IMR-90 (cell line): ENCODE results near the gene UBE2O. TPM values are rescaled to one million over a fixed set of nuclear protein-coding genes. Genes with fewer than 3 reads are reported as not detected.

ENCODE experiments used
- ATAC-seq: fragments of 200-7000 bp; cut with Tn5 transposase; 2 replicates; pipeline ENCODE4 v1.9.1; 2020; ENCODE audit warnings: low read depth, mild to moderate bottlenecking, moderate library complexity
- BruUV-seq: library from RNA; stranded (reverse); fragments of 400-500 nt; replicated peaks from 2 replicates; lab custom pipeline; 2021; lab: Mats Ljungman, UMichigan
- CTCF ChIA-PET: fragments of 300-600 bp; formaldehyde crosslinking; extraction: SDS; loops from one replicate; lab custom pipeline; 2021; ENCODE audit warnings: antibody characterized with exemption; lab: Yijun Ruan, JAX
- POLR2A ChIA-PET: fragments of 300-600 bp; sonication (Branson Sonifier 250); formaldehyde crosslinking; loops from one replicate; lab custom pipeline; 2022; ENCODE audit warnings: antibody characterized with exemption; ENCODE audit not compliant: unreplicated experiment; lab: Charles Lee
- DNase-seq: peaks from one replicate; pipeline ENCODE4 v3.0.0; 2013
- H2AFZ ChIP-seq: replicated peaks from 2 replicates; pipeline ENCODE3; 2013; ENCODE audit warnings: low read length, mild to moderate bottlenecking; ENCODE audit not compliant: poor library complexity
- H2AK5ac ChIP-seq: 2 replicates; pipeline ENCODE4 v1.6.1; 2013; ENCODE audit warnings: low read depth, low read length, inconsistent platforms
- H2AK9ac ChIP-seq: replicated peaks from 2 replicates; pipeline ENCODE3; 2013; ENCODE audit warnings: mild to moderate bottlenecking, low read depth, low read length, moderate library complexity; ENCODE audit not compliant: poor library complexity
- H2BK120ac ChIP-seq: 2 replicates; pipeline ENCODE4 v1.6.1; 2013; ENCODE audit warnings: low read depth, low read length, inconsistent platforms
- H2BK15ac ChIP-seq: 3 replicates; pipeline ENCODE4 v1.6.1; 2013; ENCODE audit warnings: low read depth, low read length, inconsistent platforms
- H2BK20ac ChIP-seq: 2 replicates; pipeline ENCODE4 v1.6.1; 2013; ENCODE audit warnings: low read depth, mild to moderate bottlenecking, inconsistent platforms, low read length, moderate library complexity
- H2BK5ac ChIP-seq: 2 replicates; pipeline ENCODE4 v1.6.1; 2013; ENCODE audit warnings: mild to moderate bottlenecking, low read depth, low read length, inconsistent platforms; ENCODE audit not compliant: poor library complexity, severe bottlenecking
- H3K14ac ChIP-seq: replicated peaks from 2 replicates; pipeline ENCODE4 v1.6.1; 2013; ENCODE audit warnings: low read depth, low read length, inconsistent platforms
- H3K18ac ChIP-seq: 2 replicates; pipeline ENCODE4 v1.6.1; 2013; ENCODE audit warnings: low read depth, low read length, control low read depth
- H3K23ac ChIP-seq: 2 replicates; pipeline ENCODE4 v1.6.1; 2013; ENCODE audit warnings: low read depth, low read length, inconsistent platforms
- H3K27ac ChIP-seq: 2 replicates; pipeline ENCODE4 v1.5.1; 2013; ENCODE audit warnings: mild to moderate bottlenecking, control low read depth, low read length; ENCODE audit not compliant: insufficient read depth
- H3K27me3 ChIP-seq: 2 replicates; pipeline ENCODE4 v1.6.1; 2013; ENCODE audit warnings: low read length; ENCODE audit not compliant: control insufficient read depth, insufficient read depth
- H3K36me3 ChIP-seq: 2 replicates; pipeline ENCODE4 v1.6.1; 2013; ENCODE audit warnings: low read length, mixed read lengths; ENCODE audit not compliant: control insufficient read depth, insufficient read depth
- H3K4ac ChIP-seq: 2 replicates; pipeline ENCODE4 v1.6.1; 2013; ENCODE audit warnings: low read depth, low read length, inconsistent platforms
- H3K4me1 ChIP-seq: 2 replicates; pipeline ENCODE4 v1.6.1; 2013; ENCODE audit warnings: low read length, mixed read lengths; ENCODE audit not compliant: control insufficient read depth, insufficient read depth
- H3K4me2 ChIP-seq: 2 replicates; pipeline ENCODE4 v1.6.1; 2013; ENCODE audit warnings: low read depth, mild to moderate bottlenecking, control low read depth, low read length, moderate library complexity
- H3K4me3 ChIP-seq: 2 replicates; pipeline ENCODE4 v1.5.1; 2013; ENCODE audit warnings: low read depth, mild to moderate bottlenecking, control low read depth, low read length, moderate library complexity; ENCODE audit not compliant: insufficient read depth
- H3K56ac ChIP-seq: 2 replicates; pipeline ENCODE4 v1.6.1; 2013; ENCODE audit warnings: low read length, inconsistent platforms; ENCODE audit not compliant: insufficient read depth; ENCODE audit errors: extremely low read depth
- H3K79me1 ChIP-seq, 2 experiments: 2 replicates each; pipeline ENCODE4 v1.6.1; 2013; ENCODE audit warnings: low read length in 2 of 2, inconsistent platforms in 1 of 2, low read depth in 1 of 2
- H3K9ac ChIP-seq: 2 replicates; pipeline ENCODE4 v1.6.1; 2013; ENCODE audit warnings: low read depth, low read length, control low read depth
- H3K9me1 ChIP-seq: 2 replicates; pipeline ENCODE4 v1.6.1; 2013; ENCODE audit warnings: low read length, inconsistent platforms; ENCODE audit not compliant: insufficient read depth
- H3K9me3 ChIP-seq: 2 replicates; pipeline ENCODE4 v1.6.1; 2013; ENCODE audit warnings: low read length; ENCODE audit not compliant: control insufficient read depth, insufficient read depth
- H4K20me1 ChIP-seq: 2 replicates; pipeline ENCODE4 v1.6.1; 2013; ENCODE audit warnings: low read length, inconsistent platforms; ENCODE audit not compliant: insufficient read depth
- H4K5ac ChIP-seq: 2 replicates; pipeline ENCODE4 v1.6.1; 2013; ENCODE audit warnings: mild to moderate bottlenecking, low read depth, low read length, control low read depth
- H4K8ac ChIP-seq, 2 experiments: 2 replicates each; pipeline ENCODE4 v1.6.1; 2013; ENCODE audit warnings: low read depth in 2 of 2, low read length in 2 of 2, control low read depth in 1 of 2, inconsistent platforms in 1 of 2
- H4K91ac ChIP-seq: 2 replicates; pipeline ENCODE4 v1.6.1; 2013; ENCODE audit warnings: low read depth, low read length, inconsistent platforms; ENCODE audit not compliant: insufficient read depth
- FOS ChIP-seq: fragments of 150-350 bp; IDR thresholded peaks from 2 replicates; pipeline ENCODE4 v1.6.1; 2016; ENCODE audit warnings: low read depth, low read length
- MAFK ChIP-seq: IDR thresholded peaks from 2 replicates; pipeline ENCODE4 v1.6.1; 2012; ENCODE audit warnings: low read depth, low read length, improper control_type of control experiment
- MAZ ChIP-seq: IDR thresholded peaks from 2 replicates; pipeline ENCODE4 v1.6.1; 2012; ENCODE audit warnings: low read depth, mild to moderate bottlenecking, low read length, improper control_type of control experiment, moderate library complexity, borderline replicate concordance
- WGBS, 2 experiments: methylation state at CpG; one replicate each; pipeline versions ENCODE4 v1.1.5 to v1.1.7; 2013; ENCODE audit warnings: missing lambda C conversion rate in 2 of 2; ENCODE audit not compliant: insufficient read length in 1 of 2; ENCODE audit errors: extremely low coverage in 2 of 2; 5-methylcytosine and 5-hydroxymethylcytosine counted together
- dilution Hi-C: fragments of 300-500 bp; cut with HindIII; formaldehyde crosslinking; loops from one replicate; pipeline ENCODE4 v1.14.3; 2018; ENCODE audit warnings: low sequenced_read_pairs; ENCODE audit not compliant: unreplicated experiment
- in situ Hi-C: fragments of 300-500 bp; cut with MboI; formaldehyde crosslinking; loops from 3 replicates; pipeline ENCODE4 v1.14.3; 2019; ENCODE audit warnings: low sequenced_read_pairs, inconsistent platforms, mixed read lengths
- intact Hi-C: fragments of 100-400 bp; cut with micrococcal nuclease; formaldehyde crosslinking; loops from 2 replicates; pipeline ENCODE4 v1.10.0; 2022
- polyA plus RNA-seq, 3 experiments: library from polyadenylated mRNA; depleted of rRNA; stranded (reverse); fragments of >200 nt; gene quantifications; 2 replicates each; pipeline ENCODE4 v1.2.3, GENCODE V29; 2012; ENCODE audit warnings: low replicate concordance in 1 of 3
- total RNA-seq: library from RNA; depleted of rRNA; stranded (reverse); fragments of >200 nt; gene quantifications from 2 replicates; pipeline ENCODE4 v1.2.3, GENCODE V29; 2012

Gene UBE2O
- total and polyA plus RNA-seq, 2 of the 4 experiments (the other 2 are of a cell fraction), result 17.6 TPM

DNA sequence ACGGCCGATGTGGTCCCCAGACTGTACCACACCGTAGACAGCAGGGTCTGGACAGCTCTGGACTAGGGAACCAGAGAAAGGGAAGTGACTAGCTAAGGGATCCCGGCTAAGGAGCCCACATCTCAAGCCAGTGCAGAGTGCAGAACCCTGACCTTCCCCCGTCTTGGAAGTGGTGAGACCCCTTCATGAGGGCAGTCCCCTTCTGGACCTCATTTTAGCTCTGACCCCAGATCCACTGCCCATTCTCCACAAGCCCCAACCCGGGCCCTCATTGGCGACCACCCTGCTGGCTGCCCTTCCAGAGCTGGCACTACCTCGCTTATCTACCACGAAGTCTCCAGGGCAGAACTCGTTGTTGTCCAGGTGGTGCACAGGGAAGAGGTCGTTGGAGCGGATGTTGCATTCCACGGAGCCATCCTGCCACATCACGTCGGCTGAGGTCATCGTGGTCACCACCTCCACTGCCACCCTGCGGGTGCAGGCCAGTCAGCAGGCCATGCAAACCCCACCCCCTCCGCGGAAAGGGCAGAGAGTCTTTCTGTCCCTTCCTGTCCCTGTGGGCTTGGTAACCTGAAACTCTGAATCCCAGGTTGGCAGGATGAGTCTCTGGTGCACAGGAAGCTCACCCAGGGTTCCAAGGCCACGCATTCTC is 54.3 kb downstream of the UBE2O start:
- peak; percentile 31 for ATAC-seq
- Histone ChIP-seq H2BK15ac (no peak overlapping the region), H2BK20ac (no peak overlapping the region), H4K91ac (no peak overlapping the region), H3K79me1 (peaks cover 0 to 8% of the 10 kb centered on the region in 2 experiments; a peak in 1 of 4 replicates), H3K9me3 (no peaks in the 10 kb centered on the region), H3K56ac (no peak overlapping the region), H3K9ac (no peak overlapping the region), H3K23ac (no peak overlapping the region), H3K18ac (no peak overlapping the region), H4K8ac (no peak overlapping the region), H3K4me2 (no peak overlapping the region), H2AFZ (no peak overlapping the region), H2BK5ac (no peak overlapping the region), H3K4me1 (no peaks in the 10 kb centered on the region), H3K27ac (no peak overlapping the region), H2BK120ac (no peak overlapping the region), H3K4ac (no peak overlapping the region), H3K36me3 (peaks cover 77% of the 10 kb centered on the region), H2AK9ac (no peak overlapping the region), H2AK5ac (no peak overlapping the region), H4K5ac (no peak overlapping the region), H3K9me1 (peaks cover 8% of the 10 kb centered on the region; the same call in 1 of the 2 replicates), H3K14ac (no peak overlapping the region), H3K27me3 (no peaks in the 10 kb centered on the region), H4K20me1 (peaks cover 4% of the 10 kb centered on the region; the same call in 1 of the 2 replicates), H3K4me3 (no peak overlapping the region)
- POLR2A ChIA-PET, result no interaction called here
- whole genome bisulfite sequencing, 2 experiments, result 82% methylated on average over 9 of the region's 20 CpGs; no CpG with 5 or more reads in 1 of the 2 experiments
- intact Hi-C loops (loop anchor here (1.0 kb wide), 1 partner anchor 95 kb away; no protein-coding TSS in a partner anchor), in situ Hi-C loops (loop anchor here (5.0 kb wide), 1 partner anchor 96 kb away; no protein-coding TSS in a partner anchor), dilution Hi-C loops (no loop called here)
- no TSS peak for BruUV-seq
- CTCF ChIA-PET, result interaction anchor here (0.5 to 1.6 kb wide), 13 partner anchors 10 to 148 kb away, joined by 3 to 9 read pairs (median 4); no protein-coding TSS in a partner anchor
- no peak for DNase-seq
- TF ChIP-seq FOS, result no peak
- TF ChIP-seq MAFK, result no peak
- TF ChIP-seq MAZ, result no peak
